GM21526 (cell line): ENCODE data around the gene TLR6.

Source experiments
- ATAC-seq: cut with Tn5 transposase; IDR thresholded peaks from one replicate; pipeline ENCODE4 v1.9.1; 2021; ENCODE audit warnings: moderate library complexity; ENCODE audit not compliant: unreplicated experiment, low FRiP score

Gene TLR6, protein sequence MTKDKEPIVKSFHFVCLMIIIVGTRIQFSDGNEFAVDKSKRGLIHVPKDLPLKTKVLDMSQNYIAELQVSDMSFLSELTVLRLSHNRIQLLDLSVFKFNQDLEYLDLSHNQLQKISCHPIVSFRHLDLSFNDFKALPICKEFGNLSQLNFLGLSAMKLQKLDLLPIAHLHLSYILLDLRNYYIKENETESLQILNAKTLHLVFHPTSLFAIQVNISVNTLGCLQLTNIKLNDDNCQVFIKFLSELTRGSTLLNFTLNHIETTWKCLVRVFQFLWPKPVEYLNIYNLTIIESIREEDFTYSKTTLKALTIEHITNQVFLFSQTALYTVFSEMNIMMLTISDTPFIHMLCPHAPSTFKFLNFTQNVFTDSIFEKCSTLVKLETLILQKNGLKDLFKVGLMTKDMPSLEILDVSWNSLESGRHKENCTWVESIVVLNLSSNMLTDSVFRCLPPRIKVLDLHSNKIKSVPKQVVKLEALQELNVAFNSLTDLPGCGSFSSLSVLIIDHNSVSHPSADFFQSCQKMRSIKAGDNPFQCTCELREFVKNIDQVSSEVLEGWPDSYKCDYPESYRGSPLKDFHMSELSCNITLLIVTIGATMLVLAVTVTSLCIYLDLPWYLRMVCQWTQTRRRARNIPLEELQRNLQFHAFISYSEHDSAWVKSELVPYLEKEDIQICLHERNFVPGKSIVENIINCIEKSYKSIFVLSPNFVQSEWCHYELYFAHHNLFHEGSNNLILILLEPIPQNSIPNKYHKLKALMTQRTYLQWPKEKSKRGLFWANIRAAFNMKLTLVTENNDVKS

DNA sequence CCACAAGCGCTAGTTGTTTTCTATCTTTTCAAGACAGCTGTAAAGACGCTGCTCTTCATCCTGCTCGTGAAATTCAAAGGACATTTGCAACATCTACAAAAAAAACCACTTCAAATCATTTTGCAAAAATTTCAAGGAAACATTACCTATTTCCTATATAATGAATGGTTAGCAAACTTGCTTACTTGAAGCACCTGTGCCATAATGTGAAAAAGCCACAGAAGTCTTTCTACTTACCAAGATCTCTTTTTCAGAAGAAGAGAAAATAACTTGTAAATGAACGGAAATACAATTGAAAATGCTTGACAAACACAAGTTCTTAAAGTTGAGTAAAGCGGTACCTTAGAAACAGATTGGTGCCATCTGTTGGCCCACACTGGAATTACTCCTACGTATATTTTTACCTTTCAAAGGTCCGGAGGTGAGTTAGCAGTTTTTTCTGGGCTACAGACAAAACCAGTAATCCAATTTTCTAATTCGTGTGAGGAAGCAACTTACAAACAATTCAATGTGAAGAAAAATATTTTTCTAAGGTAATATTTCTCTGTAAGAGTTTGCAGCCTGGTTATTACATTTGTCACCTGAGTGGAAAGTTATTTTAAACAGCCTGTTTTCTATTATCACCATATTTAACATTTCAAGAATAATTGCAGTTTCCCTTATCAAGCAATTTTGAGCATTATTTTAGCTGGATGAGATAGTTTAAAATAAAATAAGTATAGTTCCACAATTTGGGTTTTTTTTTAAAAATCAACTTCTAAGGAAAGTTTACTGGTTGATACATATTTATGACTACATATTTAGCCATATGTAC is at the start of gene TLR6:
TLR6 (minus strand) TSS at position 294 of the 814 bp plus-strand sequence. CDS start 27,344 bp downstream, outside the sequence.
- peak; percentile 47 for ATAC-seq

DNA sequence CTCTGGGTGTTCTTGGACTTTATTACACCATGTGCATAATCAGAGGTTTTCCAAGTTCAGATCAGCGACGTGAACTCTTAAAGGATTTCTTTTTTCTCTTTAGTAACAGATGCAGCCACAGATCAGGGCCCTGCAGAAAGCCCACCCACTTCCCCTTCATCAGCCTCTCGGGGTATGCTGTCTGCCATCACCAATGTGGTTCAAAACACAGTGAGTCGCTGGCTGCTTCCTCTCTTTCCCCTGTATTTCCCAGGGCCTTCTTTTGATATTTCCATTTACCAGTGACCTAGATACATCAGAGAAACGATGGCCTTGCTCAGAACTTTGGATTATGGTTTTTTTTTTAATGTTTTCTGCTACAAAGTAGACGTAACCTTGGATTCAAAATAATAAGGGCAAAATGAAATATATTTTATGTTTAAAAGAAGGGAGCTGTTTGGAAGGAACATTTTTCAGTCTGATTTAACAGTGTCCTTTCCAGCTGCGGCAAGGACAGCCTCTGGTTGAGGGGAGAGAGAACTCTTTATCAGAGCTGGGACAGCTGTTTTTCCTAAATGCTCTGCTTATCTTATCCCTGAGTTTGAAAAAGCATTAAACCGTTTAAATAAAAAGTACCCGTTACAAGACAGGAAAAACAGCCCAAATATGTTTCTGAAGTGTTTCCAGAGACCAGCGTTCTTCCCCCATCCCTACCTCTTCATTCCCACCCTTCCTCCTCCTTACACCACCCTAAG is 49.2 kb upstream of the TLR6 start:
- no peak for ATAC-seq

DNA sequence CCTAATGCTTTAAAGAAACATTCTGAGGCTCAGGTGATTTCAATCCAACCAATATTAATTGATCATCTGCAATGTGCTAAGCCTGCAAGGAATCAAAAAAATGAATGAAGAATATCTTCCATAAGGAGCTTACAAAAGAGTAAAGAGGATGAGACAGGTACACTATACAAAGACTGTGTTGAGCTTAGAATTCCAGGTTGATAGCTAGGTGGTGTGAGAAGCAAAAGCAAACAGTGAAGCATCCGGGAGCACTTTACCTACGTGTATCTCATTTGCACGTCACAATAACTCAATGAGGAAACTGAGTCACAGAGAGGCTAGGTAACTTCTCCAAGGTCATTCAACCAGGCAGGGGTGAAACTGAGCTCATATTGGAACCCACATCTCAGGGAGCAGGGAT is 48.1 kb upstream of the TLR6 start:
- no peak for ATAC-seq

DNA sequence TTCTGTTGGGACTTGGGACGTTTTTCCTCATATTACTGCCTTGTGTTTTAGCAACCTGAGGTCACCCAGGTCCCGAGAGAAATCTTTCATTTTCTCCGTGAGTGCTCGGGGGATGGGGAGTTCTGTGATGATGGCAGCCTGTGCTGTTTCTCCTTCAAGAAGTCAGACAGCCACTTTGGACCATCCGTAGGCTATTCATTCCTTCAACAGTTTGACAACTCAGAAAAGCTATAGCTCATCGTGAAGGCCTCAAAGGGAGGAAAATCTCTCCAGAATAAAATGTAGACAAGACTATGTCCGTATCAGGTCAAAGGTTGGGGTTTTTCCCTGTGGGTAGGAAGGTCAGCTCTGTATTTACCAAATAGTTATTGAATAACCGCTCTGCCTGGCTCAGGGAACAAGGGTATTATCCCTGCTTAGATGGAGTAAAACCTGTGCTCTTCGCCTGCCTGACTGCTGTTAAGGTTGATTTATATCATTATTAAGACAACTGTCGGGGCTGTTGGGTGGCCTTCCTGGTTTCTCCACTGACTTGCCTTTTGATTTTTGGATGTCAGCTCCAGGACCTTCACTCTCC is 47.6 kb upstream of the TLR6 start:
- ATAC-seq, result no peak

DNA sequence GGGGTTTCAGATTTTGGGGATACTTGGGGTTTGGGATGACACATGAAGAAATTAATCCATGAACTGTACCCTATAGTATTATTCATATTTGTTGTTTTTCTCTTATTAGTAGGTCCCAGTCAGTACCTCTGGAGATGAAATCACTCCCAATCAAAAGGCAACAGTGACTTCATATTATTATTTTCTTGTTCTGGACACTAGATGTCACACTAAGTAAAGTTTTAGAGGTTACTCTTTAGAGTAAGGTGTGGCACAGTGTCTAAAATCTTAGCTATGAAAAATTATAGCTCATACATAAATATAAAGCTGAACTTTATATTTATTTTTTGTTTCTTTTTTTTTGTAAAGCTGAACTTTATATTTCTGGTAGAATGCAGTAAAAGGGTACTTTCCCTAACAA is 46.1 kb upstream of the TLR6 start:
- ATAC-seq, result no peak

DNA sequence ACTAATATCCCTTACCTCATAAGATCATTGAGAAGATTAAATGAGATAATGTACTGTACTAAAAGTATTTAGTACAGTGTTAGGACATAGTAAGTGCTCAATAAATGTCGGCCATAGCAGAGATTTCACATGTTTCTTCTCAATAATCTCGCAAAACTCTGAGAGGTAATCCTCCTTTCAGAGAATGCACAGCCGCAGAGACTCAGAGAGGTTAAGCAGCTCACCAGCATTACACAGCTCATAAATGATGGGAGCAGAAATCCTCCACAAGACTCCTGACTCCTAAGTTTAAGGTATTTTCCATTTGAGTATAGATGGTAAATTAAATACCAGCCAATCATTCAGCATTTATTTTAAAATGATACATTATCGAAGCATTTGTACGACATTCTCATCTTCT is 45.6 kb upstream of the TLR6 start:
- ATAC-seq, result no peak

DNA sequence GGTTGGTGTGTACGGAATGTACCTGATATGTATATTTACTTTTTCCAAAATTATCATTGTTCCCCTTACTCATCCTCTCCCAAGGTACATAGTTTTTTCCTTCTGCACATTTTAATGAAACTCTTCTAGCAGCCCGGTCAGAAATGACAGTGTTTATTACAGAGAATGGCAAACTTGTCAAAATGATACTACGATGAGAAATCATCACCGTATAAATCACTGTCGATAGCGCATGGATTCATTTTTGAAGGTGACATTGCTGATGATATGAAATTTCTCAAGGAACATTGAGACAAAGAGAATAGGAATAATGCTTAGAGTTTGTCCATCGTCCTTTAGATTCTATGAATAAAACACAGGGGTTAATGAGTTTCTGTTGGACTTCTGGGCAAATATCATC is 41.6 kb upstream of the TLR6 start:
- ATAC-seq, result no peak

DNA sequence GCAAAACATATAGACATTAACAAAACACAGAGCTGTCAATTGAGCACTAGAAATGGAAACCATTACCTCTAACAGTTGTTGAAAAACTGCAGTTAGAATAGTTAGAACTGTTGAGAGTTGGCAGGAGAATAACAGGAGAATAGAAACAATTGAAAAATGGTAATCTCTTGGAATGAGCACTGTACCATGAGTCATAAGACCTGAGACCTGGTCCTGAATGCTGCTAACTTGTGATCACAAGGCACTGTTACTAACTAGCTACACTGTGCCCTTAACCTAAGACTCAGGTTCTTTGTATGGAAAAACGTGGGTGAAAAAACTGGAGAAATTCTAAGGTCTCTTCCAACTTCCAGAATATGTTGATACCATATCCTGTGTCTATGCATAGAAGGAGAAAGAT is 40.3 kb upstream of the TLR6 start:
- no peak for ATAC-seq

DNA sequence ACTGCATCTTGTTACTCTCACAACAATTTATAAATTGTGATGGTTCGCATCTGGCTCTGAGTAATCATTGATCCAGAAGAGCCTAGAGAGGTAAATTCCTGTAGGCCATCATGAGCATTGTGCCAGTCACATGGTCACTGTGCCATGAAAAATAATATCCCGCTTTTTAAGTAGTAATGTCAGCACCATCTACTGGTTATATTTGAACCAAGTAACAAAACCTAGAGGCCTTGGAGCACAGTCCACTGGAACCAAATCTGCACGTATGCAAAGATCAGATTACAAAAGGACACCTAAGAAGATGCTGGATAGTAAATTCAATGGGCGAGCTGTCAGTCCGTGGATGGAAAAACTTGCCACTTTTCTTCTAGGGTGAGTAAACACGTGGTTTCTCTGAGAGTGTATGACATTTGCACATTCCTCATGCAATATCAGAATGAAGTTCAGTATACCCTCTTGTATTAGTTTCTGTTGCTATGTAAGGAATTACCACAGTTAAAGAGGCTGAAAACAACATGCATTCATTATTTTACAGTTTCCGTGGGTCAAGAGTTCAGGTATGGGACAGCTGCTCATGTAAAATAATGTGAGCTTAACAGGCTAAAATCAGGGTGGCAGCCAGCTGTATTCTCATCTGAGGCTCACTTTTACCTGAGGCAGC is 37.8 kb upstream of the TLR6 start:
- no peak for ATAC-seq

DNA sequence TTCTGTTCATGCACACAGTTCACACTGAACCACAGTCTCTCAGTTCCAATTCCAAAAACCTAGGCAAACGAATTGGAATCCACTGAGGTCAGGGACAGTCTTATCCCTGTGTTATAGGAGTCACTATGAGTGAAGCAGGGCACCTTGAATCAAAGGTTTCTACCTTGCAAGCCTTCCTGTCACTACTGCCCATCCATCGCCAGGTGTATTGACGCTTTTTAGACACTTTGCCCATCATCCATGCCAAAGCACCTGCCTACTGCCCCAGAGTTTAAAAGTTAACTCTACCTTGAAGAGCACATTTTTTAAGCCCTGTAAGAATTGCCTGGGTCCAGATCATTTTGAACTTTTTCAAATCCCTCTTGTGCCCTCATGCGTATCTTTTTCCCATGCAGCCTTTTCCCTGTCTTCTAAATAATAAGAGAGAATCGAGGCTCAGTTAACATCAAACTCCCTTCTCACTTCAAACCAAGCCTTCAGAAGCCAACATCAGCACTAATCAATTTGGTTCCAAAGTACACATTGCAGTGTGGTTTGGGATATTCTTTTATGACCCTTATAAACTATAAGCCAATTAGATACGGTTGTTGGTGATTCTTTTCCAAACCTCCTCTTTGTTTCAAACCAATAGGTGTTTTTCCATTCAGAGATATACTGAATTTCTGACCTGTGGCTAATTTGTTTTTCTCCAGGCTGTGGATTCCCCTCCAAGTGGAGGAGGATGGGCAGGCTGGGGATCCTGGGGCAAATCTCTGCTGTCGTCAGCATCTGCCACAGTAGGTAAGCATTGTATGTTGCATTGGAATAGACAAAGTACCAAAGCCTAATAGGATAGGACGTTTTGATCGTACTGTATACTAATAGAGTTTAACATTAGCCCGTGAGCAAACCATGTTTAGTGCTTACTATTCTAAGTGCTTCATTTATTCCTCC is 34.7 kb upstream of the TLR6 start:
- no peak for ATAC-seq

DNA sequence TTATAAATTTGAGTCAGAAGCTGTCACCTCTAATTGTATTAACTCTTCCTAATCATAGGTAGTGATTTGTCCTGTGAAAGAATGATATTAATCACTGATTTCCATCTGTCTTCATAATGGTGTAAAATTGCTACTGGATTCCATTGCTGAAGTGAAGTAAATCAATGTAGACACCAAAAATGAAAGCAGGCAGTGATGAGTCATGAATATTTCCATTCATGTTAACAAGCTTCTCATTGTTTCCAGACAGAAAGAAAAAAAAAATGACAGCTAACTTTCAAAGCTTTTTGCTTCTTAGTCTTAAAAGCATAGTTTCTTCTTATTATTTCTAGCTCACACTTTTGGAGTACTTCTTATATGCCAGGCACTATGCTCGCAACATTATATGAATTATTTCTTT is 32.5 kb upstream of the TLR6 start:
- ATAC-seq, result no peak

DNA sequence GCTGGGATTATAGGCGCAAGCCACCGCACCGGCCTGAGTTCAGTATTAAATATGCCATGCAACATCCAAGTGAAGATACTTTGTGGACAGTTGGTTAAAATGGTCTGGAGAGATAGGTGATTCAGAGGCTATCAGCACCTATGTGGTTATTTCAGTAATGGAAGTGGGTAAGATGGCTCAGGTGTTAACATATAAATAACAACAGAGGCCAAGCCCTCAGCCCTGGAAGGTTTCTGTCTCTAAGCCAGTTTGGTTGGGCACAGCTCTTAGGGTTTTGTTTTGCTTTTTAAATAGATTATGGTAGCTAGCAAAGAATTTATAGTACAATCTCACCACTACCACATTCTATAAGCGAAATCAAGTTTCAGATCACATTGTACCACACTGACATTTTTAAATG is 27.6 kb upstream of the TLR6 start:
- no peak for ATAC-seq

DNA sequence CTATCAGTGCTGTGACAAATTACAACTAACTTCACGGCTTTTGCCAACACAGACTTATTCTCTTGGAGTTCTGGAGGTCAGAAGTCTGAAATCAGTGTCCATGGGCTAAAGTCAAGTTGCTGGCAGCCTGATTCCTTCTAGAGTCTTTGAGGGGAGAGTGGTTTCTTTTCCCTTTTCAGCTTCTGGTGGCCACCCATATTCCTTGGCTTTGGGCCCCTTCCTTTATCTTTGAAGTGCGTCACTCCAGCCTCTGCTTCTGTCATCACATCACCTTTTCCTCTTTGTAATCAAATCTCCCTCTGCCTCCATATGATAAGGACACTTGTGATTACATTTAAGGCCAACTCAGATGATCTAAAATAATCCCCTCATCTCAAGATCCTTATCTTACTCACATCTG is 20.0 kb upstream of the TLR6 start:
- ATAC-seq, result no peak

DNA sequence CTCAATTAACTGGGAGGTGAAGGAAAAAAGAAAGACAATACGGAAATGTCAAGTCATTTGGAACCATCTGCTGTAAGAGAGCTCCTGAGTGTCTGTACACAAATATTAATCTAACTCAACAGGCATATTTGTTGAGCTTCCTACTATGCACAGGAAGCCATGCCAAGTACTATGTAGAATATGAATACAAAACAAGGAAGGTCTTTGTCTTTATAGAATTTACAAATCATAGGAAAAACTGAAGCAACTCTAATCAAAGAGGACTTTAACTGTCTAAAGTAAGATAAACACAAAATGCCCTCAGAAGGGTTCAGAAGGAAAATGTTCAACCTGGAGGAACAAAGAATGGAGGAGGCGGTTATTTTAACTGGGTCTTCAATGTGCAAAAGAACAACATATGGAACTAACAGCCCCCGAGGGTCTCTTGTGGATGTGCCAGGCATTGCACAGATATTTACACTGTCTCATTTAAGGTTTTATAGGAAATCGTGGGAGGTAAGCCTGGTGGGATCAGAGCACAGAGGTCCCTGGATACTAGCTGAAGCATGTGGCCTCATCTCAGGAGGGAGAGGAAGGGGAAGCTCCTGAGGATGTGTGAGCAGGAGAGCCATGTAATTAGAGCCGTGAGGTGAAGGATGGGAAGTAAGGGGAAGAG is 16.8 kb upstream of the TLR6 start:
- ATAC-seq, result no peak

DNA sequence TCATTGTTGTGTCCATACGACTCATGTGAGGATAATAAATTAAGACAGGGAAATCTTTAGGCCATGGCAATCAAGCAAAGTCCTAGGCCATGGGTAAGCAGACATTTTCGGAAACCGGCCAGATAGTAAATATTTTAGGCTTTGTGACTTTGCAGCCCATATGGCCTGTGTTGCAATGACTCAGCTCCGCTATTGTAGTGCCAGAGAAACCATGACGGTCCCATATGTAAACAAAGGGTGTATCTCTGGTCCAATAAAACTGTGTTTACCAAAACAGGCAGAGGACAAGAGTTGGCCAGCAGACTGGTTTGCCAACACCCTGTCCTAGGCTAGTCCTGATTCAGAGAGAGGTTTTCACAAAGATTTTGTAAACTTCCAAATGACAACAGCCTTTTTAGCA is 16.0 kb upstream of the TLR6 start:
- no peak for ATAC-seq

DNA sequence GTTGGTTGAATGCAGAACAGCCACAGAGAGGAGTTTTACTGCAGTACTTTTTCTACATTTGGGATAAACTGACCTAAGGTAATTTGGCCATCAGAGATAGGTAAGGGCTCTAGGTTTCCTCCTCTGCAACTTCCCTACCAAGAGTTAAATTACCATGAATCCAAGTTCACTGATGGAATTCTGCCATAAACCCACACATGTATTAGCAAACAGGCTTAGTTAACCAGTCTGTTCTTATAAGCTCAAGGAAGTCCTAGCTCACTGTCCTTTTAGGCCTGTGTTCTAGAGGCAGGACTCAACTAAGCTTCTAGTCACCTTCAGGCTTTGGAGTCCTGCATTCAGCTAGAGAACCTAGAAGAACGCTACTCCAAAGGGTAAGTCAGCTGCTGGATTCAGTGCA is 15.0 kb upstream of the TLR6 start:
- no peak for ATAC-seq

DNA sequence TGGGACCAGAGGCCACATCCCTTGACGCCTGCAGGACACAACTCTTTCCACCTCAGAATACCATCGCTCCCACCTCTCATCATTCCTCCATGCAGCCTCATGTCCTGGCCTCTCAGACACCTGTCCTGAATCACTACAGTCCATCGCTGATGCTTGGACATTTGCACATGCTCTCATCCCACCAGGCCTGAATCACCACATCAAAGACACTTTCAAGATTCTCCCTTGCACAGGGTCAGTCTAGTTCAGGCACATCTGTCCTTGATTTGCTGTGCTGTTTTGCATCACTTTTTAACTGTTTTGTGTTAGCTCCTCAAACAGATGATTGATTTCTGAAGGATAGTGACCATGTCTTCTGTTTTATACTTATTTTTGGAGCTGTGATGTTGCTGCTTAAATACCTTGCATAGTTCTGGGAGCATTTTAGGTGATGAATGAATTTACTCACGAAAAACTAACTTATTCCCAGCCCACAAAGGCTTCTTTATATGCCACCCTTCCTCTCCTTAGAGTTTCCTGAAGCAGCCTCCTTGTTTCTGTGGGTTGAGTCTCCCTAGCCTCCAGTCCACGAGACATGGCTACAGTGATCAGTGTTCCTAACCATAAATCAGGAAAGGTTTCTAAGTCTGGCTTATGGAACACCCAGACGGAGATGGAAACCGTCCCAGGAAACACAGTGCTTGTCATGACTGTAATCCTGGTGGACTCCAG is 13.6 kb upstream of the TLR6 start:
- no peak for ATAC-seq
